ENCODE data around the gene KCNK2. TPM values are rescaled to one million over a fixed set of nuclear protein-coding genes. Genes with fewer than 3 reads are reported as not detected.

Gene KCNK2
- polyA plus RNA-seq, 3 donors = not detected

- TF ChIP-seq, protein P1, sequence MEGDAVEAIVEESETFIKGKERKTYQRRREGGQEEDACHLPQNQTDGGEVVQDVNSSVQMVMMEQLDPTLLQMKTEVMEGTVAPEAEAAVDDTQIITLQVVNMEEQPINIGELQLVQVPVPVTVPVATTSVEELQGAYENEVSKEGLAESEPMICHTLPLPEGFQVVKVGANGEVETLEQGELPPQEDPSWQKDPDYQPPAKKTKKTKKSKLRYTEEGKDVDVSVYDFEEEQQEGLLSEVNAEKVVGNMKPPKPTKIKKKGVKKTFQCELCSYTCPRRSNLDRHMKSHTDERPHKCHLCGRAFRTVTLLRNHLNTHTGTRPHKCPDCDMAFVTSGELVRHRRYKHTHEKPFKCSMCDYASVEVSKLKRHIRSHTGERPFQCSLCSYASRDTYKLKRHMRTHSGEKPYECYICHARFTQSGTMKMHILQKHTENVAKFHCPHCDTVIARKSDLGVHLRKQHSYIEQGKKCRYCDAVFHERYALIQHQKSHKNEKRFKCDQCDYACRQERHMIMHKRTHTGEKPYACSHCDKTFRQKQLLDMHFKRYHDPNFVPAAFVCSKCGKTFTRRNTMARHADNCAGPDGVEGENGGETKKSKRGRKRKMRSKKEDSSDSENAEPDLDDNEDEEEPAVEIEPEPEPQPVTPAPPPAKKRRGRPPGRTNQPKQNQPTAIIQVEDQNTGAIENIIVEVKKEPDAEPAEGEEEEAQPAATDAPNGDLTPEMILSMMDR (IDR thresholded peaks at IDR 0.05) = no peak
- H3K4me3 Mint-ChIP-seq = no peak overlapping the region
- H3K9me3 ChIP-seq (replicated peaks in 1 of 2; ENCODE audit: control insufficient read depth in 1 of 2, insufficient read depth in 1 of 2, low read length in 2 of 2) = no peaks in the 10 kb centered on the region
- DNase-seq = no peak
- no peaks in the 10 kb centered on the region for H3K27me3 ChIP-seq (ENCODE audit: control insufficient read depth in 2 of 2, insufficient read depth in 2 of 2, low read length in 2 of 2)
- WGBS (ENCODE audit: insufficient coverage) = 100% methylated on average over 1 of the region's 2 CpGs
- no peak overlapping the region for H3K27ac ChIP-seq (ENCODE audit: low read depth in 1 of 2, low read length in 2 of 2)
- H3K79me2 ChIP-seq (ENCODE audit: insufficient read depth, low read length) = no peaks in the 10 kb centered on the region
- H4K20me1 ChIP-seq (ENCODE audit: insufficient read depth, low read length) = no peaks in the 10 kb centered on the region
- H3K36me3 ChIP-seq (replicated peaks in 1 of 2; ENCODE audit: control insufficient read depth in 1 of 2, insufficient read depth in 2 of 2, low read length in 2 of 2) = no peaks in the 10 kb centered on the region
- no peak overlapping the region for H3K4me3 ChIP-seq (replicated peaks in 1 of 3; ENCODE audit: low read depth in 2 of 3, low read length in 3 of 3)
- no peak overlapping the region for H3K27ac Mint-ChIP-seq
- intact Hi-C loops (cut with micrococcal nuclease) = no loop called here
- no peaks in the 10 kb centered on the region for H3K36me3 Mint-ChIP-seq
- H3K4me1 Mint-ChIP-seq = no peaks in the 10 kb centered on the region
- no peak overlapping the region for H2AFZ ChIP-seq (ENCODE audit: insufficient read depth, low read depth, low read length, poor library complexity, severe bottlenecking)
- no peak overlapping the region for H3K9ac ChIP-seq (ENCODE audit: insufficient read depth, low read length, poor library complexity, severe bottlenecking)
- peaks cover 0 to 7% (median 2%) of the 10 kb centered on the region in 7 donors for H3K9me3 Mint-ChIP-seq
- H3K4me2 ChIP-seq (replicated peaks; ENCODE audit: extremely low read depth, low read length, poor library complexity, severe bottlenecking) = no peak overlapping the region
- H3K4me1 ChIP-seq (ENCODE audit: control insufficient read depth in 1 of 2, insufficient read depth in 2 of 2, low read length in 2 of 2) = no peaks in the 10 kb centered on the region
- peaks cover 0 to 2% (median 0%) of the 10 kb centered on the region in 3 donors for H3K27me3 Mint-ChIP-seq (ENCODE audit: low read depth in 3 of 3)
Observed at GRCh38 chr1:215040190-215040589, 42.3 kb upstream of the KCNK2 start.

- no peaks in the 10 kb centered on the region for H4K20me1 ChIP-seq (ENCODE audit: insufficient read depth, low read length)
- no peaks in the 10 kb centered on the region for H3K9me3 ChIP-seq (replicated peaks in 1 of 2; ENCODE audit: control insufficient read depth in 1 of 2, insufficient read depth in 1 of 2, low read length in 2 of 2)
- no peaks in the 10 kb centered on the region for H3K27me3 ChIP-seq (ENCODE audit: control insufficient read depth in 2 of 2, insufficient read depth in 2 of 2, low read length in 2 of 2)
- H3K4me3 ChIP-seq (replicated peaks in 1 of 3; ENCODE audit: low read depth in 2 of 3, low read length in 3 of 3) = no peak overlapping the region
- H3K9me3 Mint-ChIP-seq = peaks cover 0 to 7% (median 2%) of the 10 kb centered on the region in 7 donors
- intact Hi-C loops (cut with micrococcal nuclease) = no loop called here
- peaks cover 0 to 2% (median 0%) of the 10 kb centered on the region in 3 donors for H3K27me3 Mint-ChIP-seq (ENCODE audit: low read depth in 3 of 3)
- no peaks in the 10 kb centered on the region for H3K36me3 Mint-ChIP-seq
- no peak overlapping the region for H2AFZ ChIP-seq (ENCODE audit: insufficient read depth, low read depth, low read length, poor library complexity, severe bottlenecking)
- DNase-seq = no peak
- no peaks in the 10 kb centered on the region for H3K79me2 ChIP-seq (ENCODE audit: insufficient read depth, low read length)
- TF ChIP-seq, protein P1 (IDR thresholded peaks at IDR 0.05) = no peak
- no peak overlapping the region for H3K4me3 Mint-ChIP-seq
- H3K4me1 Mint-ChIP-seq = no peaks in the 10 kb centered on the region
- H3K4me1 ChIP-seq (ENCODE audit: control insufficient read depth in 1 of 2, insufficient read depth in 2 of 2, low read length in 2 of 2) = no peaks in the 10 kb centered on the region
- H3K27ac Mint-ChIP-seq = no peak overlapping the region
- H3K36me3 ChIP-seq (replicated peaks in 1 of 2; ENCODE audit: control insufficient read depth in 1 of 2, insufficient read depth in 2 of 2, low read length in 2 of 2) = no peaks in the 10 kb centered on the region
- H3K4me2 ChIP-seq (replicated peaks; ENCODE audit: extremely low read depth, low read length, poor library complexity, severe bottlenecking) = no peak overlapping the region
- H3K9ac ChIP-seq (ENCODE audit: insufficient read depth, low read length, poor library complexity, severe bottlenecking) = no peak overlapping the region
- H3K27ac ChIP-seq (ENCODE audit: low read depth in 1 of 2, low read length in 2 of 2) = no peak overlapping the region
- no CpG with 5 or more reads among the region's 1 CpG for WGBS (ENCODE audit: insufficient coverage)
Observed at GRCh38 chr1:215043401-215043800, 39.1 kb upstream of the KCNK2 start.

All from CD14-positive monocyte (primary cell).